ENCODE measurements around the gene RELT.
"Not testable (repeated sequence)": the region's sequence is repeated elsewhere in the genome, so short reads cannot be mapped to it uniquely, and the experiment has no call there.

RELT gene

GRCh38 chr11:73413256-73413655, 37.1 kb downstream of the RELT start:
- DNase-seq: no peak
- in situ Hi-C loops (cut with HindIII; ENCODE audit: low pct_ligation_motif_present, low pct_unique_long_range_greater_than_20kb, low sequenced_read_pairs): no loop called here

GRCh38 chr11:73414977-73415651, 38.9 kb downstream of the RELT start:
- in situ Hi-C loops (cut with HindIII; ENCODE audit: low pct_ligation_motif_present, low pct_unique_long_range_greater_than_20kb, low sequenced_read_pairs): no loop called here
- no peak for DNase-seq

GRCh38 chr11:73415854-73416615, 39.8 kb downstream of the RELT start:
- in situ Hi-C loops (cut with HindIII; ENCODE audit: low pct_ligation_motif_present, low pct_unique_long_range_greater_than_20kb, low sequenced_read_pairs): no loop called here
- no peak for DNase-seq

GRCh38 chr11:73416786-73417185, 40.6 kb downstream of the RELT start:
- in situ Hi-C loops (cut with HindIII; ENCODE audit: low pct_ligation_motif_present, low pct_unique_long_range_greater_than_20kb, low sequenced_read_pairs): no loop called here
- no peak for DNase-seq

- in situ Hi-C loops (cut with HindIII; ENCODE audit: low pct_ligation_motif_present, low pct_unique_long_range_greater_than_20kb, low sequenced_read_pairs): no loop called here
- DNase-seq: no peak
Observed at GRCh38 chr11:73420136-73420535, 43.9 kb downstream of the RELT start.

- in situ Hi-C loops (cut with HindIII; ENCODE audit: low pct_ligation_motif_present, low pct_unique_long_range_greater_than_20kb, low sequenced_read_pairs): no loop called here
Observed at GRCh38 chr11:73422886-73423285, 46.7 kb downstream of the RELT start.

GRCh38 chr11:73423506-73423905, 47.3 kb downstream of the RELT start:
- no peak for DNase-seq
- in situ Hi-C loops (cut with HindIII; ENCODE audit: low pct_ligation_motif_present, low pct_unique_long_range_greater_than_20kb, low sequenced_read_pairs): no loop called here

More at GRCh38 chr11:73422886-73423285, 46.7 kb downstream of the RELT start:
- no peak for DNase-seq

- in situ Hi-C loops (cut with HindIII; ENCODE audit: low pct_ligation_motif_present, low pct_unique_long_range_greater_than_20kb, low sequenced_read_pairs): no loop called here
- no peak for DNase-seq
Observed at GRCh38 chr11:73425108-73425507, 48.9 kb downstream of the RELT start.

- in situ Hi-C loops (cut with HindIII; ENCODE audit: low pct_ligation_motif_present, low pct_unique_long_range_greater_than_20kb, low sequenced_read_pairs): no loop called here
- no peak for DNase-seq
Observed at GRCh38 chr11:73426219-73426850, 50.1 kb downstream of the RELT start.

- DNase-seq: no peak
- in situ Hi-C loops (cut with HindIII; ENCODE audit: low pct_ligation_motif_present, low pct_unique_long_range_greater_than_20kb, low sequenced_read_pairs): no loop called here
Observed at GRCh38 chr11:73428227-73428626, 52.0 kb downstream of the RELT start.

GRCh38 chr11:73428699-73429098, 52.5 kb downstream of the RELT start:
- DNase-seq: no peak
- in situ Hi-C loops (cut with HindIII; ENCODE audit: low pct_ligation_motif_present, low pct_unique_long_range_greater_than_20kb, low sequenced_read_pairs): no loop called here

- DNase-seq: no peak
- in situ Hi-C loops (cut with HindIII; ENCODE audit: low pct_ligation_motif_present, low pct_unique_long_range_greater_than_20kb, low sequenced_read_pairs): no loop called here
Observed at GRCh38 chr11:73429121-73429750, 53.0 kb downstream of the RELT start.

GRCh38 chr11:73430326-73430725, 54.1 kb downstream of the RELT start:
- in situ Hi-C loops (cut with HindIII; ENCODE audit: low pct_ligation_motif_present, low pct_unique_long_range_greater_than_20kb, low sequenced_read_pairs): no loop called here
- no peak for DNase-seq

GRCh38 chr11:73431396-73431795, 55.2 kb downstream of the RELT start:
- DNase-seq: no peak
- in situ Hi-C loops (cut with HindIII; ENCODE audit: low pct_ligation_motif_present, low pct_unique_long_range_greater_than_20kb, low sequenced_read_pairs): no loop called here

GRCh38 chr11:73436859-73437258, 60.7 kb downstream of the RELT start:
- in situ Hi-C loops (cut with HindIII; ENCODE audit: low pct_ligation_motif_present, low pct_unique_long_range_greater_than_20kb, low sequenced_read_pairs); DNase-seq: not testable (repeated sequence)

- in situ Hi-C loops (cut with HindIII; ENCODE audit: low pct_ligation_motif_present, low pct_unique_long_range_greater_than_20kb, low sequenced_read_pairs): no loop called here
- DNase-seq: no peak
Observed at GRCh38 chr11:73439002-73439843, 63.0 kb downstream of the RELT start.

GRCh38 chr11:73445980-73446379, 69.8 kb downstream of the RELT start:
- in situ Hi-C loops (cut with HindIII; ENCODE audit: low pct_ligation_motif_present, low pct_unique_long_range_greater_than_20kb, low sequenced_read_pairs): no loop called here
- DNase-seq: no peak

GRCh38 chr11:73446766-73447165, 70.6 kb downstream of the RELT start:
- in situ Hi-C loops (cut with HindIII; ENCODE audit: low pct_ligation_motif_present, low pct_unique_long_range_greater_than_20kb, low sequenced_read_pairs): no loop called here
- no peak for DNase-seq

All from ACHN (cell line).